ENCODE data around the gene ENPP3.

GRCh38 chr6:131755597-131755996 is 118.5 kb downstream of the ENPP3 start:
- TF ChIP-seq EZH2 (IDR thresholded peaks at IDR 0.05; ENCODE audit: insufficient read depth, poor library complexity, severe bottlenecking) (no peak), EZH2phosphoT487 (IDR thresholded peaks at IDR 0.05; ENCODE audit: insufficient read depth, low read depth) (0 out of 2 replicates have a peak, but pooled peaks have one; percentile 77)

Data from GM23248 (cell line).